Non-pigmented ciliary epithelial cell (primary cell): ENCODE measurements around the gene CD99L2.
"Not testable (repeated sequence)": the region's sequence is repeated elsewhere in the genome, so short reads cannot be mapped to it uniquely, and the experiment has no call there.

Source experiments
- DNase-seq: peaks from one replicate; pipeline ENCODE4 v3.0.0-alpha.2; 2010; ENCODE audit warnings: low read depth

CD99L2 gene

DNA sequence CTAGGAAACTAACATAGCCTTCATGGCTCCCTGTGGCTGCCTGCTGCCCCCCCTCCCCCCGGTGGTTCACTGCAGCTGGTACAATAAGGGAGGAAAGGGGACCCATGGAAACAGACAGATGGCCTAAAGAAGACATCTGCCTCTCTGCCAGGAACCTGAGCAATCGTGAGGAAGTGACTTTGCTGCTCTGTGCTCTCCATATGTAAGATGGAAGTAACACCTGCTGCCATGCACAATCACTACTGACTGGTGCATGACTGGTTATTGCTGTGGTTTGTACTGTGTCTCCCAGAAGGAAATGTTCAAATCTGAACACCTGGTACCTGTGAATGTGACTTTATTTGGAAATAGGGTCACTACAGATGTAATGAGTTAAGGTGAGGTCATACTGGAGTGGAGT is 43.6 kb downstream of the CD99L2 start:
- no peak for DNase-seq

DNA sequence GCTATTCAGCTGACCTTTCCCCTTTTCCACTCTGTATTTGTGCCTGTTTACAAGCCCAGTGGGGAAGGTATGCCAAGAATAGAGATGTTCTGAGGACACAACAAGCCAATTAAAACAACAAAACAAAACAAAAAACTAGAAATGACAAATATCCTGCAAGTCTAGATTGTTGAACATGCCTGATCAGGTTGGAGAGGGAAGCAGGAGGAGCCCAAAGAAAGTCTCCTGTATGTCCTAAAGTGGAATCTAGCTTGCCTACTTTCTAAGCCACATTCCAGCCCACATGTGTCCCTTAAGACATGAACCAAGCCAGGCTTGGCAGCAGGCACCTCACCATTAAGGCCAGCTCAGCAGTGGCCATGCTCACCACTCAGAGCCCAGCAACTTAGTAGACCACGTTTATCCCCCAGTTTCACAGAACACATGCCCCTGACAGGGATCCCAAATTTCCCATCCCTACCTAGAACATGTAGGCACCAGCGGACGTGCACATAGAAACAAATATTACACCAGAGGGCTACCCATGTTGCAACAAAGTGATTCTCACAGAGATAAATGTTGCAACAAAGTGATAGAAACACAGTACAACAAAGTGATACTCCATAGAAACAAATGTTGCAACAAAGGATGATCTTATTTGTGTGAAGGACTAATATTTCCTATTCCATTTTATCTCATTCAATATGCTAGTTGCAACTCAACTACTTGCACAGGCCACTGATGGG is 48.3 kb downstream of the CD99L2 start:
- no peak for DNase-seq

GRCh38 chrX:150849486-150849885 is 49.0 kb downstream of the CD99L2 start:
- DNase-seq: no peak

DNA sequence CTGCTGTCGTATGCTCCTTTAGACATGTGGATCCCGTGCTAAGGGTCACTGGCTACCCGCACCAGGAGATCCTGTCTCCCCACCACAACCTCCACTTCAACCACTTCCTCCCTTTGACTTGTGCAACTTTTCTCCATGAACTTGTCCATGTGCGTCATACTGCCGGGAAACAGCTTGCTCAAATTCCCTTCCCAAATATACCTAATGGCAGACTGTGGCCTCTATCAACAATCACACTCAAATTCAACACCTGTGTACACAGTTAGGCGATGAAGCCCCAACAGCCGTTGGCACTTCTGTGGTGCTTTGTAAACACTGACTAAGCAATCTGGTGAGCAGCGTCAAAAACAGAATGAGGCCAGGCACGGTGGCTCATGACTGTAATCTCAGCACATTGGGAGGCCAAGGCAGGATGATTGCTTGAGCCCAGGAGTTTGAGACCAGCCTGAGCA is 49.5 kb downstream of the CD99L2 start:
- DNase-seq: no peak

DNA sequence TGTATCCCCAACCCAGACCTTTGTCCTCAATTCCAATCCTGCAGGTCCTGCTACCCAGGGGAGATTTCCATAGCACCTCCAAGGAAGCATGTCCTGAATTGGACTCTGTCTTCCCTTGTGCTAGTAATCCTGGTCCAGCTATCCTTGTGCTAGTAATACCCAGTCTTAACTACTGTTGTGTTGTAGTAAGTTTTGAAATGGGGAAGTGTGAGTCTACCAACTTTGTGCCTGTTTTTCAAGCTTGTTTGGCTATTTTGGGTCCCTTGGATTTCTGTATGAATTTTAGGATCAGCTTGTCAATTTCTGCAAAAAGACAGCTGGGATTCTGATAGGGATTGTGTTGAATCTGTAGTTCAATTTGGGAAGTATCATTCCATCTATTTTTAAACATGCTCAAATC is 51.4 kb downstream of the CD99L2 start:
- DNase-seq: no peak

DNA sequence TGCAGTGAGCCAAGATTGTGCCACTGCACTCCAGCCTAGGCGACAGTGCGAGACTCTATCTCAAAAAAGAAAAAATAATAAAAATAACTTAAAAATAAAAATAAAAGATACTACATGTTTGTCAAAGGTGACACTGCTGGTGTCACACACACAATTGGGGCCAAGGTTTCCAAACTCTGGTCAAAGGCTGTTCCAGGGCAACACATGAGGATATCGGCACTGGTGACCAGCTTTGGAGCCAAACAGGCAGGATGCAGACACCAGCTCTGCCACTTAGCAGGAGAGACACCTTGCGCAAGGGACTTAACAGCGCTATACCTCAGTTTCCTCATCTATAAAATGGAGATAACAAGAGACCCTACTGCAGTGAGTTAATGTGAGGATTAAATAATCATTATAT is 52.3 kb downstream of the CD99L2 start:
- no peak for DNase-seq

DNA sequence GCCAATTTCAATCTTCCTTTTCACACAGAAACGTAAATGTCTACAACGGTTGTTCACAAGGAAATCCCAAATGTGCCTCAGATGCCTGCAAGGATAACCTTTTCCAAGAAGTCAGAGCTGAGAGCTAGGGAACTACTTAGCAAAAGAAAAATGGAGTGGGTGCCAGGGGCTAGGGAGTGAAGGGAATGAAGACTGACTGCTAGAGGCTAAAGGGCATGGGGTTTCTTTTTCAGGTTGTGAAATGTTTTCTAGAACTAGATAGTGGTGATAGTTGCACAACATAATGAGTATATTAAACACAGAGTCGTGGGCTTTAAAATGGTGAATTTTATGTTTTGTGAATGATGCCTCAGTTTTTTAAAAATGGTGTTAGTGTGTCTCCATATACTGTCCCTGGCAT is 53.4 kb downstream of the CD99L2 start:
- DNase-seq: no peak

DNA sequence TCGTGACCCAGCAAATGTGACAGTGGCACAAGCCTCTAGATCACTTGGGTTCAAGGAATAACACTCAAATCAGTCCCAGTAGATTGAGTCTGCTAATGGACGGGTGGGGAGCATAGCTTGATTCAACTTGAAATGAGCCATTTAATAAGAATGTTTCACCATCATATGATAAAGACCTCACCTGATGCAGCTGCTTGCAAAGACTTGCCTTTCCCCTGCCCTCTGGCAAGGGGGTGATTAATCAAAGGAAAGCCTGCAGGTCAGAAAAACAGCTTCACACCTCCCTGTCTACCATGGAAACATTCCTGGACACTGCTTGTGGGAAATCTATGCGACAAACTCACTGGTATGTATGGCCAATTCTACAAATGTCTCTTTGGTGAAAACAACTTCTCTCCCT is 54.5 kb downstream of the CD99L2 start:
- DNase-seq: no peak

DNA sequence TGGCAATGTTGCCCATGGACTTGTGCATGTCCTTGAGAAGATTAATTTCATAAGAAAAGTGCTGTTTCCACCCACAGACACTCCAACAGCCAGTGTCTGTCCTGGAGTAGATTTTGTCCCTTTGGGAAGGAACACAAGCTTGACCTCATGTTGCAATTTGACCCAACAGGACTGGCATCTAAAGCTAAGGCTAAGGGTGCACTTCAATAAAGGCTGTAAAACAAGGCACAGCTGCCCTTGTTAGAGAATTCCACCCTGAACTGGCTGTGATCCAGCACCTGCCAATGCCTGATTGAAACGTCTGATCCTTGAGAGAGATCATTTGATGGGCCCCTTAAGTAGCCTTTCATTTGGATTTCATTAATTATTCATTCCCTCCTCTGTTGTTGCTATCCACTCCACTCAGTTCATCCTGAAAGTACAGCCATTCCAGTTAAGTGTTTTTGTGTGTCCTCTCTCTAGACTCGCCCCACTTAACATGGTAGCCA is 56.2 kb downstream of the CD99L2 start:
- no peak for DNase-seq

- peak; percentile 10 for DNase-seq
Measured at GRCh38 chrX:150841456-150842197, 56.8 kb downstream of the CD99L2 start.

GRCh38 chrX:150837845-150838244 is 60.6 kb downstream of the CD99L2 start:
- no peak for DNase-seq

- DNase-seq: no peak
Measured at GRCh38 chrX:150834695-150835094, 63.8 kb downstream of the CD99L2 start.

DNA sequence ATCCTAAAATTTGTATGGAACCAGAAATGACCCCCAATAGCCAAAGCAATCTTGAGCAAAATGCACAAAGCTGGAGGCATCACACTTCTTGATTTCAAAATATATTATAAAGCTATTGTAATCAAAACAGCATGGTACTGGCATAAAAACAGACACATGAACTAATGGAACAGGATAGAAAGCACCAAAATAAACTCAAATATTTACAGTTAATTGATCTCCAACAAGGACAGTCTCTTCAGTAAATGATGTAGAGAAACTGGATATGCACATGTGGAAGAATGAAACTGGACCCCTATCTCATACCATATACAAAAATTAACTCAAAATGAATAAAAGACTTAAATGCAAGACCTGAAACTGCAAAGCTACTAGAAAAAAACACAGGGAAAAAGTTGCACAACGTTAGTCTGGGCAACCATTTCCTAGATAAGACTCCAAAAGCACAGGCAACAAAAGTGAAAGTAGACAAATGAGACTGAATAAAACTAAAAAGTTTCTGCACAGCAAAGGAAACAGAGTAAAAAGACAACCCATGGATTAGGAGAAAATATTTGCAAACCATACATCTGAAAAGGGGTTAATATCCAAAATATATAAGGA is 64.9 kb downstream of the CD99L2 start:
- DNase-seq: no peak

- DNase-seq: no peak
Measured at GRCh38 chrX:150831863-150832262, 66.6 kb downstream of the CD99L2 start.

DNA sequence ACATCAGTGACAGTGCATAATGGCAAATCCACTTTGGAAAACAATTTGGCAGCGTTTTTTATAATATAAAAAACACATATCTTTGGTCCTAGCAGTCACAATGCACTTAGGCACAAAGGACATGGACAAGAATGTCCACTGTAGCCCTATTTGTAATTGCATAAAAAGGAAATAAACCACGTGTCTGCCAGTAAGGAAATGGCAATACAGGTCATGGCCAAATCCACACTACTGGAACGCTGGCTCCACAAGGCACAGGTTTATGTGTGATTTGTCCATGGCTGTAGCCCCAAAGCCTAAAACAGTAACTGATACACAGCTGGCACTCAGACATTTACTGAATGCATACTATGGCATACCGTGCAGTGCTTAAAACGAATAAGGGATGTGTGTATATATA is 69.7 kb downstream of the CD99L2 start:
- DNase-seq: no peak

DNA sequence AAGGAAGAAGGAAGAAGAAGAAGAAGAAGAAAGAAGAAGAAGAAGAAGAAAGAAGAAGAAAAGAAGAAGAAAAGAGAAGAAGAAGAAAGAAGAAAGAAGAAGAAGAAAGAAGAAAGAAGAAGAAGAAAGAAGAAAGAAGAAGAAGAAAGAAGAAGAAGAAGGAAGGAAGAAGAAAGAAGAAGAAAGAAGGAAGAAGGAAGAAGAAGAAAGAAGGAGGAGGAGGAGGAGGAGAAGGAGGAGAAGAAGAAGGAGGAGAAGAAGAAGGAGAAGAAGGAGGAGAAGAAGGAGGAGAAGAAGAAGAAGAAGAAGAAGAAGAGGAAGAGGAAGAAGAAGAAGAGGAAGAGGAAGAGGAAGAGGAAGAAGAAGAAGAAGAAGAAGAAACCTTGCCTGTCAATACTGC is 74.1 kb downstream of the CD99L2 start:
- not testable (repeated sequence) for DNase-seq

DNA sequence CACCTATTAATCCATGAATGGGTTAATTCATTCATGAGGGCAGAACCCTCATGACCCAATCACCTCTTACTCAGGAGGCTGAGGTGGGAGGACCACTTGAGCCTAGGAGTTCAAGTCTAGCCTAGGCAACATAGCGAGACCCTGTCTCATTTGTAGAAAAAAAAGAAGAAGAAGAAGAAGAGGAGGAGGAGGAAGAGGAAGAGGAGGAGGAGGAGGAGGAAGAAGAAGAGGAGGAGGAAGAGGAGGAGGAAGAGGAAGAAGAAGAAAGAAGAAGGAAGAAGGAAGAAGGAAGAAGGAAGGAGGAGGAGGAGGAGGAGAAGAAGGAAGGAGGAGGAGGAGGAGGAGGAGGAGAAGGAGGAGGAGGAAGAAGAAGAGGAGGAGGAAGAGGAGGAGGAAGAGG is 74.6 kb downstream of the CD99L2 start:
- not testable (repeated sequence) for DNase-seq

- DNase-seq: no peak
Measured at GRCh38 chrX:150821971-150822370, 76.5 kb downstream of the CD99L2 start.

GRCh38 chrX:150813922-150814321 is 84.5 kb downstream of the CD99L2 start:
- DNase-seq: no peak

GRCh38 chrX:150806827-150807226 is 91.6 kb downstream of the CD99L2 start:
- DNase-seq: no peak

- DNase-seq: no peak
Measured at GRCh38 chrX:150805736-150806135, 92.7 kb downstream of the CD99L2 start.

DNA sequence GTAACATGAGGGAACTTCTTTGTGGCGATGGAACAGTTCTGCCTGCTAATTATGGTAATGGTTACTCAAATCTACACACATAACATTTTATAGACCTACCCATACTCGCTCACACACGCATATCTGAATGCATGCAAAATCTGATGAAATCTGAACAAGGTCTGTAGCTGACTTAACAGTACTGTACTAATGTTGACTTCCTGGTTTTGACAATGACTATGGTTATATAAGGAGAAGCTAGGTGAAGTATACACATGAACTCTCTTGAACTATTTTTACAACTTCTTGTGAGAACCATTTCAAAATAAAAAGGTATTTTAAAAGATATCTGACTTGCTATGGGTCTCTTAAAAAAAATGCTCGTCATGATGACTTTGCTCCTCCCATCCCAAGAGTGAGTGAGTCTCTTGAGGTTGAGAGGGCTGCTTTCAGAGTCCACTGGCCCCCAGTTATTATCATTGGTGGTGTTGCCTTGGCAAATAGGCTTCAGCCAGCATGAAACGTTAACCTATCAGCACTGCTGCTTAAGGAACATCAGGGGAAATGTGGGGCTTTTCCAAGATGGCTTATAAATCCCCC is 105.4 kb downstream of the CD99L2 start:
- no peak for DNase-seq

DNA sequence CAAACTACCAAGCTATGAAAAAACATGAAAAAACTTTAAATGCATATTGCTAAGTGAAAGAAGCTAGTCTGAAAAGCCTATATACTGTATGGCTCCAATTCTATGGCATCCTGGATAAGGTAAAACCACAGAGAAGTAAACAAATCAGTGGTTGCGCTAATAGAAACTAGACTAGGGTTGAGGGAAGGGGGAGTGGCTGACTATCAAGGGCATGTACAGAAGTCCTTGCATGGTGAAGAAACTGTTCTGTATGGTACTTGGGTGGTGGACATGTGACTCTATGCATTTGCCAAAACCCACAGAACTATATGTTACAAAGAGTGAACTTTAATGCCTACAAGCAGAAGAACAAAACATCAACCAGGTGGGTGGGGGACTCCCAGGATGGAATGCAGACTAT is 108.4 kb downstream of the CD99L2 start:
- DNase-seq: no peak
